LoVo (cell line): Measurements from ENCODE around the gene IRAK1.
A peak's percentile ranks its signal among the peaks of the same experiment; 100 is the strongest.

Experiments used
- DNase-seq: peaks from one replicate; pipeline ENCODE4 v3.0.0-alpha.2; 2016; ENCODE audit warnings: low spot score

IRAK1 gene

GRCh38 chrX:154019633-154020528 lies at the start of gene IRAK1:
TSS of gene IRAK1 (minus strand) at chrX:154019902. CDS start at chrX:154019812, 90 bp downstream.
- DNase-seq, result peak; percentile 53

DNA sequence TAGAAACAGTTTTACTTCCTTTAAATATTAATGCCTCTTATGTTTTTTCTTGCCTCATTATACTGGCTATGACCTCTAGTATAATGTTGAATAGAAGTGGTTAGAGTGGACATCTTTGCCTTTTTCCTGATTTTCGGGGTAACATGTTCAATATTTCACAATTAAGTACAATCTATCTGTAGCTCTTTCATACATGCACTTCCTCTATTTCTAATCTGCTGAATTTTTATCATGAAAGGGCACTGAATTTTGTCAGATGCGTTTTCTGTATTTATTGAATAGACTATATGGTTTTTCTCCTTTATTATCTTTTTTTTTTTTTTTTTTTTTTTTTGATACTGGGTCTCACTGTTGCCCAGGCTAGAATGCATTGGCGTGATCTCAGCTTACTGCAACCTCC lies 48.9 kb upstream of the IRAK1 start:
- no peak for DNase-seq

- no peak for DNase-seq
Measured at GRCh38 chrX:154064637-154065435, 45.1 kb upstream of the IRAK1 start.

- no peak for DNase-seq
Measured at GRCh38 chrX:154063234-154063633, 43.5 kb upstream of the IRAK1 start.

- DNase-seq, result no peak
Measured at GRCh38 chrX:154061801-154062200, 42.1 kb upstream of the IRAK1 start.

- no peak for DNase-seq
Measured at GRCh38 chrX:154059729-154060245, 40.1 kb upstream of the IRAK1 start.

DNA sequence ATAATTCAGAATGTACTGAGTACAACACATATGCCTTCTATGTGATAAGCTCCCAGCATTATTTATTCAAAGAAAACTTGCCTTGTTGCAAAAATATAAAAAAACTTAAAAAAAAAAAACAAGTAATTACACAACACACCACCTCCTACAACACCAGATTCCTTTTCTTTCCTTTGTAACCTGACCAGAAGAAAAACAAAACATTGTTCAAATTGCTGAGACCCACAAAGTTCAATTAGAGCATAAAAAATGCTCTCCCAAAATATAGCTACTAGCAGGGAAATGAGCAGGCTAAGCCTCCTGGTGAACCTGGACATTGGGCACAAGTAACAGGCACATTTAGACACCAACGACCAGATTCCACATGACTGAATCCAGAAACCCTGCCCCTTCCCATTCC lies 39.5 kb upstream of the IRAK1 start:
- no peak for DNase-seq

GRCh38 chrX:154058214-154058997 lies 38.7 kb upstream of the IRAK1 start:
- no peak for DNase-seq

- DNase-seq, result peak; percentile 2
Measured at GRCh38 chrX:154057791-154058190, 38.1 kb upstream of the IRAK1 start.

GRCh38 chrX:154056770-154057241 lies 37.1 kb upstream of the IRAK1 start:
- DNase-seq, result no peak

GRCh38 chrX:154051201-154051810 lies 31.6 kb upstream of the IRAK1 start:
- peak; percentile 32 for DNase-seq

DNA sequence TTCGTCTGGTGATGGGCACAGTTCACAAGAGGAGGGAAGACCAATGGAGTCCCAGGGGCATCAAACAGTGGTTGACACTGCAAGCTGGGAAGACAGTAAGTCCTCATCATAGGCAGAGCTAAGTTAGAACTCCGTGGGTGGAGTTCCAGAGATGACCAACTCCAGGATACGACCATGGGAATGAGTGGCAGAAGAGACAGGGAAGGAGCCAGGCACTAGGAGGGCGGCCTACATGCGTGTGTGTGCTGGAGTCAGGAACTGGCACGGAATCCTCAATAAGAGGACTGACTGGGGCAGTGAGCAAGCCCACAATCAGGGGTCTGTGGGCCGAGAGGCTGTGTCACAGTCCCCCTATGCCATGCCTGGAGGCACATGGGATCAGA lies 30.4 kb upstream of the IRAK1 start:
- no peak for DNase-seq

- no peak for DNase-seq
Measured at GRCh38 chrX:154049209-154050112, 29.8 kb upstream of the IRAK1 start.

- no peak for DNase-seq
Measured at GRCh38 chrX:154048398-154048797, 28.7 kb upstream of the IRAK1 start.

GRCh38 chrX:154046940-154047610 lies 27.4 kb upstream of the IRAK1 start:
- DNase-seq, result no peak

GRCh38 chrX:154046031-154046781 lies 26.5 kb upstream of the IRAK1 start:
- DNase-seq, result no peak

GRCh38 chrX:154044091-154044490 lies 24.4 kb upstream of the IRAK1 start:
- no peak for DNase-seq

DNA sequence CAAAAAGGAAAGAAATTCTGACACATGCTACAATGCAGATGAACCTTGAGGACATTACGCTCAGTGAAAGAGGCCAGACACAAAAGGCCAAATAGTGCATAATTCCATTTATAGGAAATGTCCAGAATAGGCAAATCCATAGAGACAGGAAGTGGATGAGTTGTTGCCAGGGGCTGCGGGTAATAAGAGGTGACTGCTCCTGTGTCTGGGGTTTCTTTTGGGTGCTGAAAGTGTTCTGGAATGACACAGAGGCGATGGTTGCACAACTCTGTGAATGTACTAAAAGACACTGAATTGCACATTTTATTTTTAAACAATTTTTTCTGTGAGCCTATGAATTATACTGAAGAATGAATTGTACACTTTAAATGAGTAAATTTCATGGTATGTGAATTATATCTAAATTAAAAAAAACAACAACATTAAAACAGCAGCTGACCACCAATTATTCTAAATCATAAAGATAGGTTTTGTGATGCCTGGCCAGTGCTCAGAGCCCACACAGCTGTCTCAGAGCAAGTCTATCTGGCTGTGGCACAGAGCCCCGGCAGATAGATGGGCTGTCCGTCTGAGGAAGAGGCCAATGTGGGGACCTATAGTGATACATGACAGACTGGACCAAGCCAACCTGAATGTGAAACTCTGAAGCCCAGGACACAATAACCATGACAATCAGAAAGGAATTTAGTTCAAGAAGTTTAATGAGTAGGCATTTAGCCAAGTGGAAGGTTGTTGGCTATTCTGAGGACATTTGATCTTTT lies 23.5 kb upstream of the IRAK1 start:
- DNase-seq, result no peak
